ENCODE results near the gene DENND4A.

DENND4A gene

DNA sequence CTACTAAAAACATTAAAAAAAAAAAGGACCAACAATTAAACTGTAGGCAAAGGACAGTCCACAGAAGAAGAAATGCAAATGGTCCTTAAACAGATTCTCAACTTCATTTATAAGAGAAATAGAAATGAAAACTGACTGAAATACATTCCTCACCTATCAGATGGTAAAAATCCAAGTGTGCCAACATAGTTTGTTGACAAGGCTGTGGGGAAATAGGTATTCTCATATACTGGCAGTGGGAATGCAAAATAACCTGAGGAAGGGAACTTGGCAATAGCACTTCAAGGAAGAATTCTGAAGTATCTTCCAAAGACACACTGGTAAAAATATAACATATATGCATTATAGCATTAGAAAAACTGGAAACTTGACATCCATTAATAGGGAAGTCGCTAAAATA lies 116.5 kb downstream of the DENND4A start:
- DNase-seq (ENCODE audit: insufficient read length, low spot score) = no peak
- TF ChIP-seq, protein P1, sequence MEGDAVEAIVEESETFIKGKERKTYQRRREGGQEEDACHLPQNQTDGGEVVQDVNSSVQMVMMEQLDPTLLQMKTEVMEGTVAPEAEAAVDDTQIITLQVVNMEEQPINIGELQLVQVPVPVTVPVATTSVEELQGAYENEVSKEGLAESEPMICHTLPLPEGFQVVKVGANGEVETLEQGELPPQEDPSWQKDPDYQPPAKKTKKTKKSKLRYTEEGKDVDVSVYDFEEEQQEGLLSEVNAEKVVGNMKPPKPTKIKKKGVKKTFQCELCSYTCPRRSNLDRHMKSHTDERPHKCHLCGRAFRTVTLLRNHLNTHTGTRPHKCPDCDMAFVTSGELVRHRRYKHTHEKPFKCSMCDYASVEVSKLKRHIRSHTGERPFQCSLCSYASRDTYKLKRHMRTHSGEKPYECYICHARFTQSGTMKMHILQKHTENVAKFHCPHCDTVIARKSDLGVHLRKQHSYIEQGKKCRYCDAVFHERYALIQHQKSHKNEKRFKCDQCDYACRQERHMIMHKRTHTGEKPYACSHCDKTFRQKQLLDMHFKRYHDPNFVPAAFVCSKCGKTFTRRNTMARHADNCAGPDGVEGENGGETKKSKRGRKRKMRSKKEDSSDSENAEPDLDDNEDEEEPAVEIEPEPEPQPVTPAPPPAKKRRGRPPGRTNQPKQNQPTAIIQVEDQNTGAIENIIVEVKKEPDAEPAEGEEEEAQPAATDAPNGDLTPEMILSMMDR (IDR thresholded peaks at IDR 0.05; ENCODE audit: insufficient read depth, missing control alignments) = no peak
- FAIRE-seq = no peak

DNA sequence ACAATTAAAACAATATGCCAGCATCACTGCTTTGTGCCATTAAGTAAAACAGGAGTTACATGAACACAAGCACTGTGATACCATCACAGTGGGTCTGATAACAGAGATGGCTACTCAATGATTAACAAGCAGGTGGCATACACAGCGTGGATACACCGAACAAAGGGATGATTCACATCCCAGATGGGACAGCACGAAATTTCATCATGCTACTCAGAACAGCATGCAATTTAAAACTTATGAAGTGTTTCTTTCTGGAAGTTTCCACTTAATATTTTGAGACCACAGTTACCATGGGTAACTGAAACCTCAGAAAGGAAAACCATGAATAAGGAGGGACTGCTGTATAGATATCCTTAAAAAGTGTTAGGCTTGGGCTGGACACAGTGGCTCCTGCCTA lies 125.8 kb downstream of the DENND4A start:
- FAIRE-seq = no peak
- TF ChIP-seq, protein P1 (IDR thresholded peaks at IDR 0.05; ENCODE audit: insufficient read depth, missing control alignments) = no peak
- no peak for DNase-seq (ENCODE audit: insufficient read length, low spot score)

DNA sequence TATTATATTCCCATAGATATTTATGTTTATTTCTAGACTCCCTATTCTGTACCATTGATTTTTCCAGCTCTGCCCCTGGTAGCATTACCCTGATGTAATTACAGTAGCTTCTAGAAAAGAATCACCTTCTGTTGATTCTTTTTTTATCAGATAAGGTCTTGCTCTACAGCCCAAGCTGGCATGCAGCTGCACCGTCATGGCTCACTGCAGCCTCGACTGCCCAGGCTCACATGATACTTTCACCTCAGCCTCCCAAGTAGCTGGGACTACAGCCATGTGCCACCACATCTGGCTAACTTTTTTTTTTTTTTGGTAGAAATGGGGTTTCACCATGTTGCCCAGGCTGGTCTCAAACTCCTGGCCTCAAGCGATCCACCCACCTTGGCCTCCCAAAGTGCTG lies 128.6 kb downstream of the DENND4A start:
- TF ChIP-seq, protein P1 (IDR thresholded peaks at IDR 0.05; ENCODE audit: insufficient read depth, missing control alignments) = no peak
- FAIRE-seq (no peak), DNase-seq (ENCODE audit: insufficient read length, low spot score) (no peak)

DNA sequence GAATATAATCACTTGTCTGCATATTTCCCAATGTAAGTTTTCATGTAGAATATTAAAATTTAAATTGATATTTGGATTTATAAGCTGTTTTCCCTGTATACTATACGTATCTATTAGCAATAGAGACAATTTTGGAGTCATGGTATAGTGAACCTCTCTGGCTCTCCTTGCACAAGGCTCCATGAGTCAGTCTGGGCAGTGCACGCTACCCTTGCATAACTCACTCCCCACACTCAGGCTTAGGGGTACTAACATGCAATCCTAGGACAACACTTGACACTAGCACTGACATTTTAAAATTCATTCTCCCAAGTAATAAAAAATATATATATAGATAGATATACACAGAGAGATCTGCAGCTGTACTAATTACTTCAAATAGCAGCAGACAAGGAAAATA lies 131.2 kb downstream of the DENND4A start:
- TF ChIP-seq, protein P1 (IDR thresholded peaks at IDR 0.05; ENCODE audit: insufficient read depth, missing control alignments) = no peak
- DNase-seq (ENCODE audit: insufficient read length, low spot score) = no peak
- no peak for FAIRE-seq

DNA sequence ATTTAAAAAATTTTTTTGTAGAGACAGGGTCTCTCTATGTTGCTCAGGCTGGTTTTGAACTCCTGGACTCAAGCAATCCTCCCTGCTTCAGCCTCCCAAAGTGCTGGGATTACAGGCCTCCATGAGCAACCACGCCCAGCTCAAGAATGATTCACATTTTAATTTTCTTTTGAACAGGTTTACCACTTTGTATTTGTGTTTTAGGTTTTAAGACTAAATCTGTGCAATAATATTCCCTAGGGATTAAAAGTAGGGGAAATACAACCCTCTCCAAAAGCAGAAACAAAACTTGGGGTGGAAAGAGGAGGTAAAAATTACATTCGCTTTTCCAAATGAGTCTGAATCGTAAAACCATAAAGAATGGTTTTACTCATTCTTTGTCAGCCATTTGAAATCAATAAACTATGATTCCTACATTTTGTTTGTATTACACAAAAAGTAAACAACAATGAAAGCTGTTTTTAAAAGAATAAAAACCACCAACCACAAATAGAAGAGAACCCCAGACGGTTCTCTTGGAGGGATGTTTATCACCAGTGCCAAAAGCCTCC lies 132.5 kb downstream of the DENND4A start:
- FAIRE-seq (no peak), DNase-seq (ENCODE audit: insufficient read length, low spot score) (no peak)
- TF ChIP-seq, protein P1 (IDR thresholded peaks at IDR 0.05; ENCODE audit: insufficient read depth, missing control alignments) = no peak

DNA sequence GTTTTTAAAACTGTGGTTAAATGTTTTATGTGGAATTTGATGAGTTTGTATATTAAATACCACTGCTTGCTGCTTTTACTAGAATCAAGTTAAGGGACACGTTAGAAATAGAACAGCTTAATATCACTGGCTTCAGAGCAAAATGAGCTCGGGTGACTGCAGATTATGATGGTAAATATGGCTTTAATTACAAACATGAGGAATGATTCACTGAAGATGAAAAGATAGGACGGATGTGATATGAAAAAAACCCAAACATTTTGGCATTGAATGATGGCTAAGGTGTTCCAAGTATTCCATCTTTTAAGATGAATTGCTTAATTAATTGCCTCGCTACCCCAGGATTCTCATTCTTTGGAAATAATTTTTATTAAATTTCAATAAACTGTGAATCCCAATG lies 136.6 kb downstream of the DENND4A start:
- DNase-seq (ENCODE audit: insufficient read length, low spot score) (no peak), FAIRE-seq (no peak)
- TF ChIP-seq, protein P1 (IDR thresholded peaks at IDR 0.05; ENCODE audit: insufficient read depth, missing control alignments) = no peak

DNA sequence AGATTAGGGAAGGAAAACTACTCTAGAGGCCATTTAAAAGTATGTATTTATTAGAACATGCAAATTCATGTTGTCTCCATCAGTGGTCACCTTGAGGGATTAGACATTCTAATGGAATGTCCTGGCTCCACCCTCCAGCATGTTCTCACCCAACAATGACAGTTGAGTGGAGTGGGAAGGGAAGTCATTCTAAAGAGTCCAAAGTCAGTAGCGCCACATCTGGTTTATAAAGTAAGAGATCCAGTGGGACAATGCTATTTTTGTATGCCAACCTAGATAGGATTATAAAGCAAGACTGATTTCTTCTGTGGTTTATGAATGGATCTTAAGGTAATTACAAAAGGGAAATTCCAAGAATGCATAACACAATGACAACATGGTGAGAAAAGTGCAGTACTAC lies 137.1 kb downstream of the DENND4A start:
- DNase-seq (ENCODE audit: insufficient read length, low spot score) (no peak), FAIRE-seq (no peak)
- TF ChIP-seq, protein P1 (IDR thresholded peaks at IDR 0.05; ENCODE audit: insufficient read depth, missing control alignments) = no peak
